ENCODE data around the gene PTPMT1.

GRCh38 chr11:47545298-47545697 is 20.1 kb upstream of the PTPMT1 start:
- TF ChIP-seq POLR2AphosphoS5 (IDR thresholded peaks at IDR 0.05) (no peak), CTCF (IDR thresholded peaks at IDR 0.05) (no peak)
